ENCODE measurements around the gene AK3.
"Not testable (repeated sequence)": the region's sequence is repeated elsewhere in the genome, so short reads cannot be mapped to it uniquely, and the experiment has no call there.

The AK3 gene

GRCh38 chr9:4662108-4662988 is 78.7 kb downstream of the AK3 start, which contains the start of gene PLPP6:
Gene PLPP6 (plus strand): TSS chr9:4662294. CDS start chr9:4662376, 82 bp downstream.
- H3K9me3 ChIP-seq (ENCODE audit: insufficient read depth, low read length), result no peaks in the 10 kb centered on the region
- peaks cover 6% of the 10 kb centered on the region; the same call in 1 of the 2 replicates for H3K79me2 ChIP-seq (ENCODE audit: low read length)
- TF ChIP-seq EZH2phosphoT487 (IDR thresholded peaks at IDR 0.05; ENCODE audit: low read depth), result no peak
- peak; percentile 65 for TF ChIP-seq CTCF (IDR thresholded peaks at IDR 0.05; ENCODE audit: low read depth, low read length)
- H3K4me2 ChIP-seq (ENCODE audit: low read length), result peak within 1 kb of the TSS; percentile 94
- H3K9ac ChIP-seq (ENCODE audit: low read length), result peak within 1 kb of the TSS; percentile 90
- no peaks in the 10 kb centered on the region for H3K36me3 ChIP-seq (replicated peaks; ENCODE audit: low read depth, low read length)
- peak within 1 kb of the TSS; percentile 96 for H3K4me3 ChIP-seq (ENCODE audit: low read length)
- no peaks in the 10 kb centered on the region for H3K27me3 ChIP-seq (ENCODE audit: low read depth, low read length)
- H3K27ac ChIP-seq (ENCODE audit: low read length), result no peak within 1 kb of the TSS
- H4K20me1 ChIP-seq (ENCODE audit: insufficient read depth, low read length), result no peaks in the 10 kb centered on the region
- peaks cover 12% of the 10 kb centered on the region for H3K4me1 ChIP-seq (ENCODE audit: low read length)
- H2AFZ ChIP-seq (ENCODE audit: low read depth, low read length), result peak within 1 kb of the TSS; percentile 99

- Histone ChIP-seq H4K20me1 (ENCODE audit: insufficient read depth, low read length) (no peaks in the 10 kb centered on the region), H3K27ac (ENCODE audit: low read length) (no peak overlapping the region), H3K4me3 (ENCODE audit: low read length) (peak overlapping the region; percentile 96), H3K9ac (ENCODE audit: low read length) (peak overlapping the region; percentile 90), H3K27me3 (ENCODE audit: low read depth, low read length) (no peaks in the 10 kb centered on the region), H3K4me1 (ENCODE audit: low read length) (peaks cover 12% of the 10 kb centered on the region), H2AFZ (ENCODE audit: low read depth, low read length) (peak overlapping the region; percentile 99), H3K36me3 (replicated peaks; ENCODE audit: low read depth, low read length) (no peaks in the 10 kb centered on the region), H3K79me2 (ENCODE audit: low read length) (peaks cover 6% of the 10 kb centered on the region; the same call in 1 of the 2 replicates), H3K9me3 (ENCODE audit: insufficient read depth, low read length) (no peaks in the 10 kb centered on the region), H3K4me2 (ENCODE audit: low read length) (peak overlapping the region; percentile 94)
- TF ChIP-seq EZH2phosphoT487 (IDR thresholded peaks at IDR 0.05; ENCODE audit: low read depth), result no peak
- TF ChIP-seq CTCF (IDR thresholded peaks at IDR 0.05; ENCODE audit: low read depth, low read length), result no peak
These were observed 79.4 kb downstream of the AK3 start for GRCh38 chr9:4661611-4662010.

- H2AFZ ChIP-seq (ENCODE audit: low read depth, low read length), result peak overlapping the region; percentile 99; the same call in 1 of the 2 replicates
These were observed 79.8 kb downstream of the AK3 start for GRCh38 chr9:4661165-4661564.

GRCh38 chr9:4660665-4661064 is 80.3 kb downstream of the AK3 start:
- not testable (repeated sequence) for H3K27ac ChIP-seq (ENCODE audit: low read length); H3K36me3 ChIP-seq (replicated peaks; ENCODE audit: low read depth, low read length)

More at GRCh38 chr9:4661165-4661564, 79.8 kb downstream of the AK3 start:
- Histone ChIP-seq H3K27ac (ENCODE audit: low read length) (no peak overlapping the region), H3K4me3 (ENCODE audit: low read length) (no peak overlapping the region; the same call in 1 of the 2 replicates), H3K79me2 (ENCODE audit: low read length) (peaks cover 6% of the 10 kb centered on the region; the same call in 1 of the 2 replicates), H3K9ac (ENCODE audit: low read length) (no peak overlapping the region), H4K20me1 (ENCODE audit: insufficient read depth, low read length) (no peaks in the 10 kb centered on the region), H3K27me3 (ENCODE audit: low read depth, low read length) (no peaks in the 10 kb centered on the region), H3K4me2 (ENCODE audit: low read length) (peak overlapping the region; percentile 94; the same call in 1 of the 2 replicates), H3K9me3 (ENCODE audit: insufficient read depth, low read length) (no peaks in the 10 kb centered on the region), H3K36me3 (replicated peaks; ENCODE audit: low read depth, low read length) (no peaks in the 10 kb centered on the region), H3K4me1 (ENCODE audit: low read length) (peaks cover 12% of the 10 kb centered on the region)
- TF ChIP-seq EZH2phosphoT487 (IDR thresholded peaks at IDR 0.05; ENCODE audit: low read depth) (no peak), CTCF (IDR thresholded peaks at IDR 0.05; ENCODE audit: low read depth, low read length) (no peak)

More at GRCh38 chr9:4660665-4661064, 80.3 kb downstream of the AK3 start:
- not testable (repeated sequence) for H3K79me2 ChIP-seq (ENCODE audit: low read length); H3K4me3 ChIP-seq (ENCODE audit: low read length); H3K4me2 ChIP-seq (ENCODE audit: low read length); H2AFZ ChIP-seq (ENCODE audit: low read depth, low read length); H3K9me3 ChIP-seq (ENCODE audit: insufficient read depth, low read length); H3K9ac ChIP-seq (ENCODE audit: low read length); H4K20me1 ChIP-seq (ENCODE audit: insufficient read depth, low read length); H3K27me3 ChIP-seq (ENCODE audit: low read depth, low read length)
- peaks cover 12% of the 10 kb centered on the region for H3K4me1 ChIP-seq (ENCODE audit: low read length)
